GM19455 (cell line): Measurements from ENCODE around the gene IFNAR1.
"Not testable (repeated sequence)": the region's sequence is repeated elsewhere in the genome, so short reads cannot be mapped to it uniquely, and the experiment has no call there.

ENCODE experiments used
- ATAC-seq: cut with Tn5 transposase; IDR thresholded peaks from one replicate; pipeline ENCODE4 v1.9.1; 2021; ENCODE audit not compliant: unreplicated experiment

IFNAR1 gene

GRCh38 chr21:33339918-33340317 lies 15.1 kb downstream of the IFNAR1 start:
- ATAC-seq: no peak

GRCh38 chr21:33345751-33346238 lies 21.0 kb downstream of the IFNAR1 start:
- ATAC-seq: no peak

- ATAC-seq: no peak
These were observed 23.9 kb downstream of the IFNAR1 start for GRCh38 chr21:33348706-33349105.

GRCh38 chr21:33350676-33351075 lies 25.9 kb downstream of the IFNAR1 start:
- ATAC-seq: no peak

GRCh38 chr21:33355355-33355754 lies 30.6 kb downstream of the IFNAR1 start:
- ATAC-seq: no peak

- ATAC-seq: no peak
These were observed 31.2 kb downstream of the IFNAR1 start for GRCh38 chr21:33355996-33356395.

GRCh38 chr21:33357177-33357576 lies 32.4 kb downstream of the IFNAR1 start:
- no peak for ATAC-seq

GRCh38 chr21:33359446-33359845 lies 34.7 kb downstream of the IFNAR1 start:
- no peak for ATAC-seq

GRCh38 chr21:33360281-33360680 lies 35.5 kb downstream of the IFNAR1 start:
- ATAC-seq: no peak

GRCh38 chr21:33360881-33361602 lies 36.3 kb downstream of the IFNAR1 start:
- peak; percentile 78 for ATAC-seq

GRCh38 chr21:33362044-33362555 lies 37.3 kb downstream of the IFNAR1 start:
- no peak for ATAC-seq

- ATAC-seq: not testable (repeated sequence)
These were observed 39.3 kb downstream of the IFNAR1 start for GRCh38 chr21:33363911-33364609.

- no peak for ATAC-seq
These were observed 40.1 kb downstream of the IFNAR1 start for GRCh38 chr21:33364830-33365229.

- ATAC-seq: no peak
These were observed 42.7 kb downstream of the IFNAR1 start for GRCh38 chr21:33367309-33367973.

GRCh38 chr21:33368124-33368523 lies 43.4 kb downstream of the IFNAR1 start:
- no peak for ATAC-seq

- ATAC-seq: no peak
These were observed 43.8 kb downstream of the IFNAR1 start for GRCh38 chr21:33368576-33368975.

GRCh38 chr21:33369586-33369985 lies 44.8 kb downstream of the IFNAR1 start:
- no peak for ATAC-seq

- ATAC-seq: no peak
These were observed 45.5 kb downstream of the IFNAR1 start for GRCh38 chr21:33370305-33370704.

- no peak for ATAC-seq
These were observed 46.6 kb downstream of the IFNAR1 start for GRCh38 chr21:33371366-33371765.

- no peak for ATAC-seq
These were observed 47.8 kb downstream of the IFNAR1 start for GRCh38 chr21:33372582-33372981.

GRCh38 chr21:33373451-33373850 lies 48.7 kb downstream of the IFNAR1 start:
- ATAC-seq: no peak

- no peak for ATAC-seq
These were observed 49.3 kb downstream of the IFNAR1 start for GRCh38 chr21:33374080-33374449.
